ENCODE results near the gene IGLL1. TPM values are rescaled to one million over a fixed set of nuclear protein-coding genes. Genes with fewer than 3 reads are reported as not detected.
"Not testable (repeated sequence)": the region's sequence is repeated elsewhere in the genome, so short reads cannot be mapped to it uniquely, and the experiment has no call there.

Gene IGLL1
- total RNA-seq, 4 donors from 2014 or later: not detected

DNA sequence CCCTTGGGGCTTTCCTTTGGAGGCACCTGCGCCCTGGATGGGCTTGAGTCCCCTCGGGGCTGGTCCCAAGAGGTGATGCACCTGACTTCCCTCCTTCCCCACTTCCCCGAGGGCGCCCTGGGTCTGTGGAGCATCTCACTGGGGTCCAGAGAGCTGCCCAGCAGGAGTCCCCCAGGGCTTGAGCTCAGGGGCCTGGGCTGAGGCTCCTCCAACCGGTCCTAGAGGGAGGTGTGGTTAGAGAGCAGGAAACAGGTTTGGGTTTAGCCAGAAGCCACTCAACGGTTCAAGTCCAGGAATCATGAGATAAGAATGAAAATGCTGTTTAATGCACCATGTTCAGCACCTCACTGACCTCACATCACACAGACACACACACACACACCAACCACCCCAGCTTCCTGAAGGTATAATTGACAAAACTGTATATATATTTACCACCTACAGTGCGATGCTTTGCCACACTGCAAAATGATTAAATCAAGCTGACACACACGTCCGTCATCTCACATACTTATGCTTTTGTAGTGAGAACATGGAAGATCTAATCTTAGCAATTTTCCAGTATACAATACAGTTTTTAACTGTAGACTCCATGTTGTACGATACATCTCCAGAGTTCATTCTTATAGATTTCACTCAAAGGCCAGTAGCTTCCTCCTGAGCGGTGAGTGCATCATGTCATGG is 628 bp upstream of the IGLL1 start:
- TF ChIP-seq, protein P1, sequence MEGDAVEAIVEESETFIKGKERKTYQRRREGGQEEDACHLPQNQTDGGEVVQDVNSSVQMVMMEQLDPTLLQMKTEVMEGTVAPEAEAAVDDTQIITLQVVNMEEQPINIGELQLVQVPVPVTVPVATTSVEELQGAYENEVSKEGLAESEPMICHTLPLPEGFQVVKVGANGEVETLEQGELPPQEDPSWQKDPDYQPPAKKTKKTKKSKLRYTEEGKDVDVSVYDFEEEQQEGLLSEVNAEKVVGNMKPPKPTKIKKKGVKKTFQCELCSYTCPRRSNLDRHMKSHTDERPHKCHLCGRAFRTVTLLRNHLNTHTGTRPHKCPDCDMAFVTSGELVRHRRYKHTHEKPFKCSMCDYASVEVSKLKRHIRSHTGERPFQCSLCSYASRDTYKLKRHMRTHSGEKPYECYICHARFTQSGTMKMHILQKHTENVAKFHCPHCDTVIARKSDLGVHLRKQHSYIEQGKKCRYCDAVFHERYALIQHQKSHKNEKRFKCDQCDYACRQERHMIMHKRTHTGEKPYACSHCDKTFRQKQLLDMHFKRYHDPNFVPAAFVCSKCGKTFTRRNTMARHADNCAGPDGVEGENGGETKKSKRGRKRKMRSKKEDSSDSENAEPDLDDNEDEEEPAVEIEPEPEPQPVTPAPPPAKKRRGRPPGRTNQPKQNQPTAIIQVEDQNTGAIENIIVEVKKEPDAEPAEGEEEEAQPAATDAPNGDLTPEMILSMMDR (IDR thresholded peaks at IDR 0.05): no peak
- DNase-seq (ENCODE audit: low spot score): no peak
- no peak for ATAC-seq (ENCODE audit: low FRiP score)

DNA sequence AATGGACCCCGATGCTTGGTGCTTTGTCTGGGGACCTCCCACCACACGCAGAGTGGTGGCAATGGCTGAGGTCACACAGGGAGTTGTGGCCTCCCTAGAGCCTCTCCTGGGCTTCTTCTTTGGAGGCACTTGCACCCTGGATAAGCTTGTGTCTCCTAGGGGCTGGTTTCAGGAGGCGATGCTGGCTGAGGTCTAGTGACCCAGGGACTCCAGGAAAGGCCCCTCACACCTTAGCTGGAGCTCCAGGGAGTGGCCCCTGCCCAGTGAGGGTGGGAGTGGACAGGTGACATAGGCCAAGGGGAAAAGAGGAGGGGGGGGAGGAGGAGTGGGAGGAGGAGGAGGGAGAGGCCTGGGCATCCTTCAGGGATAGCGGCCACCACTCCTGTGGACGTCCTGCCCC is 810 bp downstream of the IGLL1 start:
- DNase-seq (ENCODE audit: low spot score) (no peak), ATAC-seq (ENCODE audit: low FRiP score) (no peak)
- TF ChIP-seq, protein P1 (IDR thresholded peaks at IDR 0.05): no peak

DNA sequence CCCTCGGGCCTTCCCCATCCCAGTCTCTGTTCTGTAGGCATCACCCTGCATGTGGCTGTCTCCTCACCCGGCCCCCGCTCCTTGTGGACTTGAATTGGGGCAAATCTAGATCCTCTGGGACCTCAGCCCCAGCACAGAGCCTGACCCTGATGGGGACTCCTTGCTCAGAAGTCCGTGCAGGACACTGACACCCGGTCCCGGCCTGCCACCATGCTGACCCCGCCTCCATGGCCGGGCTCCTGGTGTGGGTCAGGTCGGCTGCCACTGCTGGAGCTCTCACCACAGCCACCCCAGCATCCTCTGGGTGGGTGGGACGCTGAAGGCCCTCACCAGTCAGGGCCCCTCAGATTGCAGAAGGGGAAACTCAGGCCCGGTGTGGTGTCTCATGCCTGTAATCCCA is 1.8 kb downstream of the IGLL1 start:
- DNase-seq (ENCODE audit: low spot score) (no peak), ATAC-seq (ENCODE audit: low FRiP score) (no peak)
- TF ChIP-seq, protein P1 (IDR thresholded peaks at IDR 0.05): no peak

DNA sequence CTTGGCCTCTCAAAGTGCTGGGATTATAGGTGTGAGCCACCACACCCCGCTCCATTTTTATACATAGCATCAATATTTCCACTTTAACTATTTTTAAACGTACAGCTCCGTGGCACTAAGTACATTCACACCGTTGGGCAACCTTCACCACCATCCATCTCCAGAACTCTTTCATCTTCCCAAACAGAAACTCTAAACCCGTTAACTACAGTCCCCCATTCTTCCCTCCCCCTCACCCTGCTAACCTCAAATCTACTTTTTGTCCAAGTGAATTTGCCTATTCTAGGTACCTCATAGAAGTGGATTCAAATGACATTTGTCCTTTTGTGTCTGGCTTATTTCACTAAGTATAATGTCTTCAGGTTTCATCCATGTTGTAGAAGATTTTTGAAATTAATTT is 3.4 kb downstream of the IGLL1 start:
- TF ChIP-seq, protein P1 (IDR thresholded peaks at IDR 0.05): no peak
- no peak for ATAC-seq (ENCODE audit: low FRiP score)

DNA sequence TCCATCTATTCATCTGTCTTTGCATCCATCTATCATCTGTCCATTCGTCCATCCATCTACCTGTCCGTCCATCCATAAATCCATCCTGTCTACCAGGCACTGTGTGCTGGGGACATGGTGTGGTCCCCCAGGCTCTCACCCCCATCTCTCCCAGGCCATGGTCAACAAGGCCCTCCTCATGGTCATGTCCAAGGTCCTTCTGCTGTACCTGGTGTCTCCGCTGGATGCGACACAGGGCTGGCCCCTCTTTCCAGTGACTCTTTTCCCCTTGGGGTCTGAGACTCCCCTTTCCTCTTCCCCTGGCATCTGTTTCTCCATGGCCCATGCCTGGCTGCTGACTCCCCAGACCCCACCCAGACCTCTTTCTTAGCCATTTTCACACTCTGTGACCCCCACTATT is 4.5 kb downstream of the IGLL1 start:
- no peak for DNase-seq (ENCODE audit: low spot score)
- TF ChIP-seq, protein P1 (IDR thresholded peaks at IDR 0.05): no peak
- no peak for ATAC-seq (ENCODE audit: low FRiP score)

More for the DNA sequence above, 3.4 kb downstream of the IGLL1 start:
- DNase-seq (ENCODE audit: low spot score): no peak

- no peak for ATAC-seq (ENCODE audit: low FRiP score)
- TF ChIP-seq, protein P1 (IDR thresholded peaks at IDR 0.05): no peak
- DNase-seq (ENCODE audit: low spot score): no peak
These were observed 5.2 kb downstream of the IGLL1 start for GRCh38 chr22:23574877-23575276.

- no peak for DNase-seq (ENCODE audit: low spot score)
- TF ChIP-seq, protein P1 (IDR thresholded peaks at IDR 0.05): no peak
- ATAC-seq (ENCODE audit: low FRiP score): no peak
These were observed 5.7 kb downstream of the IGLL1 start for GRCh38 chr22:23574371-23574811.

DNA sequence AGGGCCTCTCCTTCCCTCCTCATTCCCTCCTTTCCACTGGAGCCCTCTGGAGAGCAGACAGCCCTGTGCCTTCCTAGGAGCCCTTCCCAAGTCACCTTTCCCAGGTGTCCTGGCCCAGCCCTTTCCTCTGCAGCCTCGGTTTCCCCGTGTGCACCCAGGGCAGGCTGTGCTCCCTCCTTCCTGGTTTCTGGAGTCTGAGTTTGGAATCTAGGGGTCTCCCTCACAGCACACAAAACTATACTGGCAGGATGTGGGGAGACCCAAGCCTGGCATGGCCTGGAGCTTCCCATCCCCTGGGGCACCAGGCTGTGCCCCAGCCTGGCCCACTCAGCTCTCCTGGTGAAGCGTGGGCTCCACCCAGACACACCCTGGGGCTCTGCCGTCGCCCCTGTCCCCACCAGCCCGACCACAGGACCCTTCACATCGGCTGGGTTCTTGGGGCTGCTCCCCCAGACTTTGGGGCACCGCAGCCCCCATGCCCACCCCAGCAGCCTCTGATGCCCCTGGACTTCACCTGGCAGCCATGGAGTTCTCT is 6.3 kb downstream of the IGLL1 start:
- not testable (repeated sequence) for DNase-seq (ENCODE audit: low spot score); ATAC-seq (ENCODE audit: low FRiP score)

DNA sequence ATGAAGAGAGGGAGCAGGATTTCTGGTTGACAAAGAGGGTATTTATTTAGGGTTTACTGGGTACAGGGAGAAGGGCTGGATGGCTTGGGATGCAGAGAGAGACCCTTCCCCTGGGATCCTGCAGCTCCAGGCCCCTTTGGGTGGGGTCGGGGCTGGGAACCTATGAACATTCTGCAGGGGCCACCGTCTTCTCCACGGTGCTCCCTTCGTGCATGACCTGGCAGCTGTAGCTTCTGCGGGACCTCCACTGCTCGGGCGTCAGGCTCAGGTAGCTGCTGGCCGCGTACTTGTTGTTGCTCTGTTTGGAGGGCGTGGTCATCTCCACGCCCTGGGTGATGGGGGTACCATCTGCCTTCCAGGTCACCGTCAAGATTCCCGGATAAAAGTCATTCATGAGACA is 7.0 kb downstream of the IGLL1 start:
- ATAC-seq (ENCODE audit: low FRiP score); DNase-seq (ENCODE audit: low spot score): not testable (repeated sequence)
